HG03135 (cell line): ENCODE results near the gene ZNF443.
"Not testable (repeated sequence)": the region's sequence is repeated elsewhere in the genome, so short reads cannot be mapped to it uniquely, and the experiment has no call there.

ENCODE experiments used
- ATAC-seq: cut with Tn5 transposase; IDR thresholded peaks from one replicate; pipeline ENCODE4 v1.9.1; 2021; ENCODE audit warnings: mild to moderate bottlenecking, moderate library complexity; ENCODE audit not compliant: unreplicated experiment

ZNF443 gene

GRCh38 chr19:12440541-12441316, at the start of gene ZNF443:
ZNF443 (minus strand) TSS chr19:12441021; CDS start chr19:12440914, 107 bp downstream.
- peak; percentile 93 for ATAC-seq

GRCh38 chr19:12486265-12486783, 45.5 kb upstream of the ZNF443 start:
- not testable (repeated sequence) for ATAC-seq

- no peak for ATAC-seq
Observed at GRCh38 chr19:12485571-12485970, 44.8 kb upstream of the ZNF443 start.

- ATAC-seq: peak; percentile 6
Observed at GRCh38 chr19:12485052-12485416, 44.2 kb upstream of the ZNF443 start.

GRCh38 chr19:12484371-12485051, 43.7 kb upstream of the ZNF443 start, which contains the start of gene ZNF709:
ZNF709 (minus strand) TSS chr19:12484816; CDS start chr19:12484657, 159 bp downstream.
- ATAC-seq: peak; percentile 96

- no peak for ATAC-seq
Observed at GRCh38 chr19:12484011-12484370, 43.2 kb upstream of the ZNF443 start.

DNA sequence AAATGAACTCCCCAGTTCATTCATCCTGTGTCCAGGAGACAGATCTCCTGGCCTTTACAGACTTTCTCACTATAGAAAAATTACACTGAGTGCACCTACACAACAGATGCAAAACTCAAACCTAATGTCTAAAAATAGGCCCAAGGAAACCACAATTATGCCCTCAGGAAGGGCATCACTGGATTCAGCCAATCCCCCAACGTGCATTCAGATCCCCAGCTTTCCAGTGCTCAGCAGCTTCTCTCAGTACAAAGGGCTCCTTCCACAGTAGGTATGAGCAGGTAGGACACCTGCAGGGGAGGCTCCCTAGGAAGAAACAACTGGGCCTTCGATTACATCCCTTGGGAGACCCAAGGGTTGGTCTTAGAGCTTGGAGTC, 41.7 kb upstream of the ZNF443 start:
- ATAC-seq: no peak

DNA sequence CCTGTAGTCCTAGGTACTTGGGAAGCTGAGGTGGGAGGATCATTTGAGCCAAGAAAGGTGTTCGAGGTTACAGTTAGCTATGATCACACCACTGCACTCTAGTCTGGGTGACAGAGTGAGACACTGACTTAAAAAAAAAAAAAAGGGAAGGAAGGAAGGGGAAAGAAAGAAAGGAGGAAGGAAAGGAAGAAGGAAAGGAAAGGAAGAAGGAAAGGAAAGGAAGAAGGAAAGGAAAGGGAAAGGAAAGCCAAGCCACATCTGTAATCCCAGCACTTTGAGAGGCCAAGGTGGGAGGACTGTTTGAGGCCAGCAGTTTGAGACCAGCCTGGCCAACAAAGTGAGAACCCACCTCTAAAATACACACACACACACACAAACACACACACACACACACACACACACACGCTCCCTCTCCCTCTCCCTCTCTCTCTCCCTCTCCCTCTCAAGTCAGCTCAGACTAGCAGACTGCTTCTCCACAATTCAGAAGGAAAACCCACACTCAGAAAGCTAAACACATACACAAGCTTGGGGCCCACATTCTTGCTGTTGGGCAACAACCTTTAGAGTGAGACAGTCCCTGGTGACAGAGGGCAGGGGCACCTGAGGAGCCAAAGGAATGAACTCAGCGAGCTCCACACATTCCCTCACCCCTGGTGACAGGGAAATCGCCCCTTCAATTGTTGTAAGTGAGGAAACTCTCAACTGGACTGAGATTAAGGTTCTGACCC, 41.1 kb upstream of the ZNF443 start:
- no peak for ATAC-seq

- no peak for ATAC-seq
Observed at GRCh38 chr19:12478234-12478941, 37.6 kb upstream of the ZNF443 start.

DNA sequence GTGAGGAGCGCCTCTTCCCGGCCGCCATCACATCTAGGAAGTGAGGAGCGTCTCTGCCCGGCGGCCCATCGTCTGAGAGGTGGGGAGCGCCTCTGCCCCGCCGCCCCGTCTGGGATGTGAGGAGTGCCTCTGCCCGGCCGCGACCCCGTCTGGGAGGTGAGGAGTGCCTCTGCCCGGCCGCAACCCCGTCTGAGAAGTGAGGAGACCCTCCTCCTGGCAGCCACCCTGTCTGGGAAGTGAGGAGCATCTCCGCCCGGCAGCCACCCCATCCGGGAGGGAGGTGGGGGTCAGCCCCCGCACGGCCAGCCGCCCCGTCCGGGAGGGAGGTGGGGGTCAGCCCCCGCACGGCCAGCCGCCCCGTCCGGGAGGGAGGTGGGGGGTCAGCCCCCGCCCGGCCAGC, 26.8 kb upstream of the ZNF443 start:
- ATAC-seq: not testable (repeated sequence)

GRCh38 chr19:12465211-12465610, 24.4 kb upstream of the ZNF443 start:
- ATAC-seq: no peak

DNA sequence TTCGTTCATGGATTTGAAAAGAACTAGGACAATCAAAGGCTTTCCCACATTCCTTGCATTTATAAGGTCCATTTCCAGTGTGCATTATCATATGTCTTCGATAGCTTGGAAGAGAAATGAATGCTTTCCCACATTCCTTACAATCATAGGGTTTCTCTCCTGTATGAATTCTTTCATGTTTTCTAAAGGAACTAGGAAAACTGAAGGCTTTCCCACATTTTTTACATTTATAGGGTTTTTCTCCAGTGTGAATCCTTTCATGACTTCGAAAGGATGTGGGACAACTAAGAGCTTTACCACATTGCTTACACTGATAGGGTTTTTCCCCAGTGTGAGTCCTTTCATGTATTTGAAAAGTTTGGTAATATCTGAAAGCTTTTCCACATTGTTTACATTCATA, 23.9 kb upstream of the ZNF443 start:
- no peak for ATAC-seq

- not testable (repeated sequence) for ATAC-seq
Observed at GRCh38 chr19:12464139-12464538, 23.3 kb upstream of the ZNF443 start.

DNA sequence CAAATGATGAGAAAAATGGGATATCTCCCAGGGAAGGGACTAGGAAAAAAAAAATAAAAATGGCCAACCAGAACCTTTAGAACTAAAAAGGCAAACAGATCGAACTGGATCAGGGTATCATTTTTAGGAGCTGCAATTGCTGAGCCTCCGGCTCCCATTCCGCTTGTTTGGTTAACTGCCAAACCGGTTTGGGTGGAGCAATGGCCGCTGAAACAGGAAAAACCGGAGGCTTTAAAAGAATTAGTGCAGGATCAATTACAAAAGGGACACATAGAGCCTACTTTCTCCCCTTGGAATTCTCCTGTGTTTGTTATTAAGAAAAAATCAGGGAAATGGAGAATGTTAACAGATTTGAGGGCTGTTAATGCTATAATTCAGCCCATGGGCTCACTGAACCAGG, 12.7 kb upstream of the ZNF443 start:
- no peak for ATAC-seq

DNA sequence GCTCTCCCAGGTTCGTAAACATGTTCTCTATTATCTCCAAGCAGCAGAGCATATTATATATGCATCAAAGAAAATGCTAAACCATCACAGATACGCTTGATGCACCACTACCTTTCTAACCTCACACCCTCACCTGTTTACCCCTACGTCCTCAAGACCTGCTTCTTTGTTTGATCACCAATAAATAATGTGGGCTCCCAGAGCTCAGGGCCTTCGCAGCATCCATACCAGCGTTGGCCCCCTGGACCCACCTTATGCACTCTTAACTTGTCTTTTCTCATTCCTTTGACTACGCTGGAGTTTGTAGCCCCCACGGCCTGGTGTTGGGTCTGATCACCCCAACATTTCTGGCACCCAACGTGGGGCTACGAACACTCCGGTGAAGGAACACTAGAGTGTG, 10.0 kb upstream of the ZNF443 start:
- ATAC-seq: no peak

DNA sequence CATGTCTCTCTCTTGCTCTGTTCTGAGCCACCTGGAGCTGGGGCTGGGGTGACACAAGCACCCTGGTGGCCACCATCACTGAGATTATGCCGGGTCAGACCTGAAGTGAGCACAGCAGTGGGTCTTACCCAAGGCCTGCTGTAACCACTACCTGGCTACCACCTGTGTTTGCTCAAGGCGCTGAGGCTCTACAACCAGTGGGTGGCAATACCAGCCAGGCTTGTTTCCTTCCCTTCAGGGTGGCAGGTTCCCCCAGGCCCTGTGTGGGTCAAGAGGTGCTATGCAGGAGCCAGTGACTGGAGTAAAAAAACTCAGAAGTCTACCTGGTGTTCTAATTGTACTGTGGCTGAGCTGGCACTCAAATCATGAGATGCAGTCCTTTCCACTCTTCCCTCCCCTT, 8.0 kb upstream of the ZNF443 start:
- ATAC-seq: no peak

GRCh38 chr19:12439686-12440540, 908 bp downstream of the ZNF443 start:
- ATAC-seq: peak; percentile 33

DNA sequence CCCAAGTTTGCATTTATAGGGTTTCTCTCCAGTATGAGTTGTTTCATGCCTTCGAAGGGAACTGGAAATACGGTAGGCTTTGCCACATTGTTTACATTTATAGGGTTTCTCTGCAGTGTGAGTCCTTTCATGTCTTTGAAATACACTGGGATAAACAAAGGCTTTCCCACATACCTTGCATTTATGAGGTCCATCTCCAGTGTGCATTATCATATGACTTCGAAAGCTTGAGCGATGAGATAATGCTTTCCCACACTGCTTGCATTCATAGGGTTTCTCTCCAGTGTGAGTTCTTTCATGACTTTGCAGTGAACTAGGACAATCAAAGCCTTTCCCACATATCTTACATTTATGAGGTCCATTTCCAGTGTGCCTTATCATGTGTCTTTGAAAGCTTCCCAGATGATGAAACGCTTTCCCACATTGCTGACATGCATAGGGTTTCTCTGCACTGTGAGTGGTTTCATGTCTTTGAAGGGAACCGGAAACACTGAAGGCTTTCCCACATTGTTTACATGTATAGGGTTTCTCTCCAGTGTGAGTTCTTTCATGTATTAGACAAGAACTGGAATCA, 10.0 kb downstream of the ZNF443 start:
- not testable (repeated sequence) for ATAC-seq

DNA sequence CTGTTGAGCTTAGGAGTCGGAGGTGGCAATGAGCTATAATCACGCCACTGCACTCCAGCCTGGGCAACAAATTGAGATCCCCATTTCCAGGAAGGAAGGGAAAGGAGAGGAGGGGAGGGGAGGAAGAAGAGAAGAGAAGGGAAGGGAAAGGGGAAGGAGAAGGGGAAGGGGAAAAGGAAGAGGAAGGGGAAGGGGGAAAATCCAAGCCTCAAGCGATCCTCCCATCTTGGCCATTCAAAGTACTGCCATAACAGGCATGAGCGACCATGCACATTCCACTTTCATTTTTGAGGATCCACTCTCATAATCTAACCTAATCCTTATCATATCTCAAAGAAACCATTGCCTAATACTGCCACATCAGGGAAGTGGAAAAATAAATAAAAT, 14.9 kb downstream of the ZNF443 start:
- no peak for ATAC-seq
